Measurements from ENCODE around the gene AQP5.

The AQP5 gene

GRCh38 chr12:49920241-49920914 lies 41.3 kb upstream of the AQP5 start:
- TF ChIP-seq, protein P1, sequence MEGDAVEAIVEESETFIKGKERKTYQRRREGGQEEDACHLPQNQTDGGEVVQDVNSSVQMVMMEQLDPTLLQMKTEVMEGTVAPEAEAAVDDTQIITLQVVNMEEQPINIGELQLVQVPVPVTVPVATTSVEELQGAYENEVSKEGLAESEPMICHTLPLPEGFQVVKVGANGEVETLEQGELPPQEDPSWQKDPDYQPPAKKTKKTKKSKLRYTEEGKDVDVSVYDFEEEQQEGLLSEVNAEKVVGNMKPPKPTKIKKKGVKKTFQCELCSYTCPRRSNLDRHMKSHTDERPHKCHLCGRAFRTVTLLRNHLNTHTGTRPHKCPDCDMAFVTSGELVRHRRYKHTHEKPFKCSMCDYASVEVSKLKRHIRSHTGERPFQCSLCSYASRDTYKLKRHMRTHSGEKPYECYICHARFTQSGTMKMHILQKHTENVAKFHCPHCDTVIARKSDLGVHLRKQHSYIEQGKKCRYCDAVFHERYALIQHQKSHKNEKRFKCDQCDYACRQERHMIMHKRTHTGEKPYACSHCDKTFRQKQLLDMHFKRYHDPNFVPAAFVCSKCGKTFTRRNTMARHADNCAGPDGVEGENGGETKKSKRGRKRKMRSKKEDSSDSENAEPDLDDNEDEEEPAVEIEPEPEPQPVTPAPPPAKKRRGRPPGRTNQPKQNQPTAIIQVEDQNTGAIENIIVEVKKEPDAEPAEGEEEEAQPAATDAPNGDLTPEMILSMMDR (IDR thresholded peaks at IDR 0.05; ENCODE audit: low read depth, low read length), result no peak
- TF ChIP-seq POLR2A (IDR thresholded peaks at IDR 0.05; ENCODE audit: extremely low read depth, insufficient read length), result no peak
- TF ChIP-seq, protein P2, sequence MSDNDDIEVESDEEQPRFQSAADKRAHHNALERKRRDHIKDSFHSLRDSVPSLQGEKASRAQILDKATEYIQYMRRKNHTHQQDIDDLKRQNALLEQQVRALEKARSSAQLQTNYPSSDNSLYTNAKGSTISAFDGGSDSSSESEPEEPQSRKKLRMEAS (IDR thresholded peaks at IDR 0.05; ENCODE audit: low read depth, low read length), result no peak
- TF ChIP-seq MYC (IDR thresholded peaks at IDR 0.05; ENCODE audit: low read depth, low read length), result no peak
- peak; percentile 40 for DNase-seq (ENCODE audit: low read depth)
- H3K4me3 ChIP-seq (ENCODE audit: low read depth, low read length), result no peak overlapping the region

- H3K4me3 ChIP-seq (ENCODE audit: low read depth, low read length), result no peak overlapping the region
- DNase-seq (ENCODE audit: low read depth), result no peak
- TF ChIP-seq, protein P1 (IDR thresholded peaks at IDR 0.05; ENCODE audit: low read depth, low read length), result no peak
- TF ChIP-seq POLR2A (IDR thresholded peaks at IDR 0.05; ENCODE audit: extremely low read depth, insufficient read length) (no peak), MYC (IDR thresholded peaks at IDR 0.05; ENCODE audit: low read depth, low read length) (no peak)
- TF ChIP-seq, protein P2 (IDR thresholded peaks at IDR 0.05; ENCODE audit: low read depth, low read length), result no peak
Measured at GRCh38 chr12:49920915-49921286, 40.8 kb upstream of the AQP5 start.

GRCh38 chr12:49921299-49921698 lies 40.4 kb upstream of the AQP5 start:
- DNase-seq (ENCODE audit: low read depth), result no peak
- no peak overlapping the region for H3K4me3 ChIP-seq (ENCODE audit: low read depth, low read length)
- TF ChIP-seq MYC (IDR thresholded peaks at IDR 0.05; ENCODE audit: low read depth, low read length) (no peak), POLR2A (IDR thresholded peaks at IDR 0.05; ENCODE audit: extremely low read depth, insufficient read length) (no peak)
- TF ChIP-seq, protein P2 (IDR thresholded peaks at IDR 0.05; ENCODE audit: low read depth, low read length), result no peak
- TF ChIP-seq, protein P1 (IDR thresholded peaks at IDR 0.05; ENCODE audit: low read depth, low read length), result no peak

DNA sequence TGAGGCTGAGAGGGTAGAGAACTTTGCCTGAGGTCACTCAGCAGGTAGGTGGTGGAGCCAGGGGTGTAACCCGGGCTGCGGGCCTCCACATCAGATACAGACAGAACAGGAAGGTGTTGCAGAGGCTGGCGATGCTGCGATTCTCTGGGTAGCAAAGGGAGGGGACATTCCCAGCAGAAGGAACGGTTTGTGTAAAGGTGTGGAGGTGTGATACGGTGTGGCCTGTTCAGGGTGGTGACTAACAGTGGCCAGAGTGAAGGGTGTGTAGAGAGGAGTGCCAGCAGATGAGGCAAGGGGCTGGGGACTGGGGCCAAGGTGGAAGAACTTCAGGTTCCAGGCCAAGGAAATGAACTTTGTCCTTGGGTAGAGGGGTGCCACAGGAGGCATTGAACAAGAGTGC lies 39.7 kb upstream of the AQP5 start:
- no peak overlapping the region for H3K4me3 ChIP-seq (ENCODE audit: low read depth, low read length)
- TF ChIP-seq MYC (IDR thresholded peaks at IDR 0.05; ENCODE audit: low read depth, low read length) (no peak), POLR2A (IDR thresholded peaks at IDR 0.05; ENCODE audit: extremely low read depth, insufficient read length) (no peak)
- TF ChIP-seq, protein P1 (IDR thresholded peaks at IDR 0.05; ENCODE audit: low read depth, low read length), result no peak
- TF ChIP-seq, protein P2 (IDR thresholded peaks at IDR 0.05; ENCODE audit: low read depth, low read length), result no peak
- DNase-seq (ENCODE audit: low read depth), result no peak

GRCh38 chr12:49922349-49923034 lies 39.2 kb upstream of the AQP5 start:
- TF ChIP-seq, protein P2 (IDR thresholded peaks at IDR 0.05; ENCODE audit: low read depth, low read length), result no peak
- TF ChIP-seq, protein P1 (IDR thresholded peaks at IDR 0.05; ENCODE audit: low read depth, low read length), result no peak
- no peak for TF ChIP-seq POLR2A (IDR thresholded peaks at IDR 0.05; ENCODE audit: extremely low read depth, insufficient read length)
- no peak for TF ChIP-seq MYC (IDR thresholded peaks at IDR 0.05; ENCODE audit: low read depth, low read length)
- DNase-seq (ENCODE audit: low read depth), result no peak
- H3K4me3 ChIP-seq (ENCODE audit: low read depth, low read length), result no peak overlapping the region
